ENCODE data around the gene TNFRSF19.

- TF ChIP-seq POLR2A (IDR thresholded peaks at IDR 0.05) (no peak), CTCF (IDR thresholded peaks at IDR 0.05) (no peak)
These were observed 125.0 kb downstream of the TNFRSF19 start for GRCh38 chr13:23695196-23695595.

All from thyroid gland (tissue), 4 donors.